HEK293 (cell line): ENCODE results near the gene RPRD2.

Experiments
- CTCF ChIA-PET: fragments of 350-600 bp; formaldehyde crosslinking; extraction: SDS; loops from one replicate; lab custom pipeline; 2021; ENCODE audit warnings: antibody characterized with exemption; lab: Yijun Ruan, JAX
- POLR2A ChIA-PET: fragments of 300-600 bp; formaldehyde crosslinking; extraction: SDS; loops from one replicate; lab custom pipeline; 2020; ENCODE audit warnings: antibody characterized with exemption, inconsistent platforms; lab: Yijun Ruan, JAX
- H3K27ac ChIP-seq: fragments of 200-500 bp; sonication (Bioruptor generic); 2 replicates; pipeline ENCODE4 v1.5.1; 2014; ENCODE audit warnings: low read depth, low read length, control low read depth, inconsistent platforms; ENCODE audit errors: extremely low read depth
- H3K36me3 ChIP-seq, 2 experiments: fragments of 200-500 bp in 1 of 2; sonication (Bioruptor generic) in 1 of 2; 1 replicate in 1 of 2; 2 replicates in 1 of 2; pipeline ENCODE4 v1.5.1; 2014 to 2017; ENCODE audit warnings: inconsistent platforms in 2 of 2, low read length in 2 of 2; ENCODE audit not compliant: control insufficient read depth in 2 of 2, insufficient read depth in 1 of 2
- H3K4me1 ChIP-seq: fragments of 200-500 bp; sonication (Bioruptor generic); 2 replicates; pipeline ENCODE4 v1.5.1; 2014; ENCODE audit warnings: mild to moderate bottlenecking, low read length, inconsistent platforms; ENCODE audit not compliant: control insufficient read depth, insufficient read depth
- H3K4me3 ChIP-seq: 2 replicates; pipeline ENCODE4 v1.5.1; 2011; ENCODE audit warnings: low read depth, mild to moderate bottlenecking, control low read depth, low read length, moderate library complexity
- H3K9me3 ChIP-seq: fragments of 200-500 bp; sonication (Bioruptor generic); 2 replicates; pipeline ENCODE4 v1.5.1; 2014; ENCODE audit warnings: low read depth, low read length, inconsistent platforms; ENCODE audit not compliant: control insufficient read depth, insufficient read depth
- GLIS2 ChIP-seq: fragments of 450-650 bp; formaldehyde crosslinking; IDR thresholded peaks from 2 replicates; pipeline ENCODE4 v1.5.1; 2016; ENCODE audit warnings: missing biosample characterization, missing genetic modification characterization
- PRDM6 ChIP-seq: fragments of 450-650 bp; formaldehyde crosslinking; IDR thresholded peaks from 2 replicates; pipeline ENCODE4 v1.5.1; 2017; ENCODE audit warnings: missing biosample characterization, missing genetic modification characterization
- YY1 ChIP-seq: fragments of 450-650 bp; formaldehyde crosslinking; IDR thresholded peaks from 2 replicates; pipeline ENCODE4 v1.5.1; 2018; ENCODE audit warnings: missing biosample characterization, missing genetic modification characterization
- ZBTB44 ChIP-seq: fragments of 450-650 bp; IDR thresholded peaks from 2 replicates; pipeline ENCODE4 v1.5.1; 2018; ENCODE audit warnings: missing biosample characterization, mild to moderate bottlenecking, missing genetic modification characterization
- ZBTB48 ChIP-seq: fragments of 450-650 bp; formaldehyde crosslinking; IDR thresholded peaks from 2 replicates; pipeline ENCODE4 v1.5.1; 2016; ENCODE audit warnings: missing biosample characterization, missing genetic modification characterization
- ZNF114 ChIP-seq: fragments of 450-650 bp; formaldehyde crosslinking; IDR thresholded peaks from 2 replicates; pipeline ENCODE4 v1.5.0; 2017; ENCODE audit warnings: missing biosample characterization, missing genetic modification characterization
- ZNF19 ChIP-seq: fragments of 450-650 bp; formaldehyde crosslinking; IDR thresholded peaks from 2 replicates; pipeline ENCODE4; 2016; ENCODE audit warnings: missing biosample characterization, missing genetic modification characterization, low read depth
- ZNF335 ChIP-seq: fragments of 450-650 bp; formaldehyde crosslinking; conservative IDR thresholded peaks from 2 replicates; pipeline ENCODE4 v1.5.1; 2016; ENCODE audit warnings: missing biosample characterization, missing genetic modification characterization
- ZNF518A ChIP-seq: fragments of 450-650 bp; formaldehyde crosslinking; conservative IDR thresholded peaks from 2 replicates; pipeline ENCODE4 v1.5.1; 2016; ENCODE audit warnings: low read depth, missing biosample characterization, missing genetic modification characterization
- ZNF623 ChIP-seq: fragments of 450-650 bp; formaldehyde crosslinking; IDR thresholded peaks from 2 replicates; pipeline ENCODE4 v1.5.1; 2016; ENCODE audit warnings: missing biosample characterization, missing genetic modification characterization
- ZNF629 ChIP-seq: fragments of 450-650 bp; formaldehyde crosslinking; IDR thresholded peaks from 2 replicates; pipeline ENCODE4 v1.5.1; 2017; ENCODE audit warnings: missing biosample characterization, missing genetic modification characterization
- ZNF639 ChIP-seq: fragments of 450-650 bp; formaldehyde crosslinking; IDR thresholded peaks from 2 replicates; pipeline ENCODE4 v1.5.1; 2016; ENCODE audit warnings: missing biosample characterization, missing genetic modification characterization
- ZNF777 ChIP-seq: fragments of 450-650 bp; formaldehyde crosslinking; IDR thresholded peaks from 2 replicates; pipeline ENCODE4 v1.5.1; 2017; ENCODE audit warnings: missing biosample characterization, missing genetic modification characterization, borderline replicate concordance
- ZSCAN23 ChIP-seq: fragments of 450-650 bp; formaldehyde crosslinking; IDR thresholded peaks from 2 replicates; pipeline ENCODE4 v1.5.1; 2016; ENCODE audit warnings: missing biosample characterization, missing genetic modification characterization

RPRD2 gene

GRCh38 chr1:150365941-150366340 lies 2.0 kb downstream of the RPRD2 start:
- ChIA-PET POLR2A (no interaction called here), CTCF (no interaction called here)
- H3K27ac ChIP-seq: peak overlapping the region; percentile 84
- TF ChIP-seq YY1 (tag by site-specific recombination) (0 out of 2 replicates have a peak, but pooled peaks have one; percentile 12), ZBTB48 (tag by site-specific recombination) (no peak), ZNF639 (no peak), ZSCAN23 (no peak), ZNF518A (no peak), PRDM6 (tag by site-specific recombination) (peak; percentile 83), ZBTB44 (tag by site-specific recombination) (no peak), ZNF777 (tag by site-specific recombination) (no peak), GLIS2 (tag by site-specific recombination) (no peak)
- H3K9me3 ChIP-seq: no peaks in the 10 kb centered on the region
- H3K4me1 ChIP-seq: no peaks in the 10 kb centered on the region
- H3K4me3 ChIP-seq: peak overlapping the region; percentile 53
- H3K36me3 ChIP-seq: no peaks in the 10 kb centered on the region; a peak in 1 of 3 replicates

- H3K36me3 ChIP-seq: no peaks in the 10 kb centered on the region; a peak in 1 of 3 replicates
- H3K4me3 ChIP-seq: peak overlapping the region; percentile 53
- POLR2A ChIA-PET: interaction anchor here (0.6 kb wide), 1 partner anchor 484 kb away, joined by 6 read pairs; no protein-coding TSS in a partner anchor
- H3K27ac ChIP-seq: no peak overlapping the region; the same call in 1 of the 2 replicates
- CTCF ChIA-PET: interaction anchor here (0.7 kb wide), 1 partner anchor 10 kb away, joined by 3 read pairs; no protein-coding TSS in a partner anchor
- no peaks in the 10 kb centered on the region for H3K4me1 ChIP-seq
- H3K9me3 ChIP-seq: no peaks in the 10 kb centered on the region
- TF ChIP-seq PRDM6 (tag by site-specific recombination) (peak; percentile 98), ZNF629 (tag by site-specific recombination) (0 out of 2 replicates have a peak, but pooled peaks have one; percentile 13), ZNF623 (tag by site-specific recombination) (no peak), ZNF335 (tag by site-specific recombination) (peak; percentile 5), ZNF114 (tag by site-specific recombination) (no peak), ZNF19 (tag by site-specific recombination) (no peak), ZNF518A (no peak)
Observed at GRCh38 chr1:150366416-150367296, 2.7 kb downstream of the RPRD2 start.
